ENCODE measurements around the gene FAM3D.

The FAM3D gene

GRCh38 chr3:58652624-58653023 is 13.9 kb downstream of the FAM3D start:
- no peak for DNase-seq

DNA sequence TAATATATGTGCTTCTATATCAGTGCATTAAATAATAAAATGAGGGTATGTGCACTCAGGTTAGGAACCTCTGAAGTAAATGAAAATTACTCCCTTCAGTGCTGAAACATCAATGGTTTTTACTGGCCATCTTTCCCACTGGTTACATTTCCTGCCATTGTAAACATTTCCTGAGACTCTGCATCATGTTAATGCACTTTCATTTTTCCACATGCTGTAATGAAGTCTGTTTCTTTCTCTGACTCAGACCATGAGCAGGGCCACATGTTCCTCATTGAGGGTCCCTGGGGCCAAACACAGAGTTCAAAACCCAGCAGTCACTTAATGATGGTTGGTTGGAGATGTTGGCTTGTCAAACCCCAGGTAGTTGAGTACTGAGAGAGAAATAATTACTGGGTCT is 15.3 kb downstream of the FAM3D start:
- no peak for DNase-seq

GRCh38 chr3:58647381-58648141 is 19.0 kb downstream of the FAM3D start:
- DNase-seq: no peak

DNA sequence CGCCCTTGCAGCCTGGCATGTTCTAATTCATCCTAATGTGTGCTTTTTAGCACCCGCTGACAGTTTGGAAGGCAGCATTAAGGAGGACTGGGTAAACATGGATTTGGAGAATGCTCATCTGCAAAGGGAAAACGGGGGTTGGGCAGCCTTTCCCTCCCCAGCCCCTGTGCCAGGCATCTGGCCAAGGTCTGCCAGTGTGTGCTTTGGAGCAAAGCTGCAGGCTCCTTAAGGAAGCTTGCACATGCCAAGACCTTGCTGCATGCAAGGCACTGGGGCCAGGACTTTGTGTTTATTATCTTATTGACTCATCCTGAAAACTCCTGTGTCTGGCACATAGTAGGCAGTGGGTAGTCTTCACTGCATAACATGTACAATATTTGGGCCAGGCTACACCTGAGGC is 20.1 kb downstream of the FAM3D start:
- no peak for DNase-seq

DNA sequence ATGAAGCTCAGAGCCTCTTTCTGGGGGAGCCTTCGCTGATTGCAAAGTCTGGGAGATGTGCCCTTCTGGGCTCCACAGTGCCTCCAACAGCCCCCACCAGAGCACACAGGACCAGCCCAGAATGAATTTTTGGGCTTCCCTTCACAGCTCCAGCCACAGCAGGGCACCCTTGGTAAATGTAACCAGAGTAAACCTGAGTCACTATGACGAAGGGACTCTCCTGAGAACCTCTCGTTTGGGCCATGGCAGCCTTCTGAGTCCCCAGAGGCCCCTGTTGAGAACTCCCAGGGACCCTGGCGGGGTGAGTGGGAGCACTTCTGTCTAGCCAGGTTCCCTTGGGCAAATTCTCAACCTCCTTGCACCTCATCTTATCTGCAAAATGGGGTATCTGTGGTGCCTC is 20.8 kb downstream of the FAM3D start:
- no peak for DNase-seq

DNA sequence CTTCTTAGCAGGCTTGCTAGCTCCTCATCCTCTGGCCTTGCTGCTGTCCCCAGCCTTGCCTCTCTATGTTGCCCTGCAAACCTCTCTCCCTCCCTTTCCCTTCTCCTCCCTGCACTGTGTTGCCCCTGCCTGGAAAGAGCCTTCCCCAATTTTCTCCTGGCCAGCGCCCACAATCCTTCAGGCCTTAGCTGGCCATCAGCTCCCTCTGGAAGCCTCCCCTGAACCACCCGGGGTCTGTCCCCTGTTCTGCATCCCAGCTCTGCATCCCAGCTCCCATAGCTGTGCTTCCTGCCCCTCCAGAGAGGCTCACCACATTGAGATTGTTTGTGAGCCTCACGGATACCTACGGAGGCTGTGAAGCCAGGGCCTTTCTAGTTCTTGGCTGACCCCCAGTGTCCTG is 23.7 kb downstream of the FAM3D start:
- DNase-seq: no peak

DNA sequence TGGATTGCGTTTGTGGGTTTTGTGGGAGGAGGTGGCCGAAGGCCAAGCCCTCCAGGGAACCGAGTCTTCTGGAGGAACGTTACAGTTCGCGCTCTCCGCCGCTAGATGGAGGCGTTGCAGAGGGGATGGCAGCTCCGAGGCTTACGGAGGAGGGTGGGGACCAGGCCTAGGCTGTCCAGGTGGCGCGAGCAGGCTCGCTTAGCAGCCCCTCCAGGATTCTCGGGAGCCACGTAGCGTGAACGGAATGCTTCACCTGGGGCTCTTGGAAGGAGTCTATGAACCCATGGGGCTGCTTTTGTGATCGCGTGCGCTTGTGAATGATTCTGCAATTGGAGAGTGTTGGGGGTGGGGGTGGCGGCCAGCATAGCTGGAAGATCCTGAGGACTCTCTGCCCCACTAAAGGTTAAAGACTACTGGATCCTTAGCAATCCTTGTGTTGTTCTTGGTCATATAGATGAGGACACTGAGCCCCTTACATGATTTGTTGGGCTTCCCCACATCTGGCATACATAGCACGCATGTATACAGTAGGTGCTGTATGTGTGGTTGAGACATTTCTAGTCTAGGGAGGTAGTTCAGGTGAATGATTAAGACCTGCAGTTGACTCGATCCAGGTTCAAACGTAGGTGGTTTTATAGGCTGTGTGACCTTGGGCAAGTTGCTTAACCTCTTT is 25.7 kb downstream of the FAM3D start:
- DNase-seq: peak; percentile 71

GRCh38 chr3:58639842-58640241 is 26.7 kb downstream of the FAM3D start:
- no peak for DNase-seq

DNA sequence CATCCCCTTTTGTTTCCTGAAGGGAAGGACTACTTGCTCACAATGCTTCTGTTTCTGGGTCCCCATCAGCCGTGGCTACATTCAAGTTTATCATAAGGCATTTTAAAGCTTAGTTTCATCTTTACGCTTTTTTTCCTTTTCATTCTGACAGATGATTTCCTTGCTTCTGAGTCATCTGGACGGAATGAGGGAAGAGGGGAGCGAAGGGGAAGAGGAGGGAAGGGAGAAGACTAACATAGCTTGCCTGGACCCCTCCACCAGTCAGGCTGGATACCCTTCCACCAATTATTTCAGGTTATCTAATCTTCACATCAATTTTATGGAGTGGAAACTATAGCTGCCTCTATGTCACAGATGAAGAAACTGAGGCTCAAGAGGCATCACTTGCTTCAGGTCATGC is 27.6 kb downstream of the FAM3D start:
- DNase-seq: peak; percentile 57

DNA sequence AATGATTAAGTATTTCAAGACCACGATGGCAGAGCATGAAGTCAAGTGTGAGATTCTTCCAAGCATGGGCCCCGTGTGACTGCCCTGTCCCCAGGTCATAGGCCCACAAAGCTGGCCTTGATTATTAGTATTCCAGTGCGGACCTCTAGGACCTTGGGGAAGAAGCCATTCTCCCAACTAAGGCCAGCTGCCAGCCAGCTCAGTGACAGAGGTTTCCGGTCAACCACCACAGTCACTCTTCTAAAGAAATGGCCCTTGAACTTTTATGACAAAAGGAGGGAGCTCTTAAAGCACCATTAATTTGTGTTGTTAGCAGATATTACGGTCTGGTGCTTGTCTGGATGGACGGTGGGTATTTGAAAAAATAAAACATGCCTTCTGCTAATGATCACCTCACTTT is 28.0 kb downstream of the FAM3D start:
- DNase-seq: no peak

GRCh38 chr3:58637509-58637908 is 29.1 kb downstream of the FAM3D start:
- no peak for DNase-seq

- no peak for DNase-seq
Measured at GRCh38 chr3:58635371-58636285, 30.9 kb downstream of the FAM3D start.

- DNase-seq: peak; percentile 23
Measured at GRCh38 chr3:58633157-58633865, 33.3 kb downstream of the FAM3D start.

GRCh38 chr3:58631742-58632141 is 34.8 kb downstream of the FAM3D start:
- no peak for DNase-seq

GRCh38 chr3:58630710-58631092 is 35.9 kb downstream of the FAM3D start:
- no peak for DNase-seq

DNA sequence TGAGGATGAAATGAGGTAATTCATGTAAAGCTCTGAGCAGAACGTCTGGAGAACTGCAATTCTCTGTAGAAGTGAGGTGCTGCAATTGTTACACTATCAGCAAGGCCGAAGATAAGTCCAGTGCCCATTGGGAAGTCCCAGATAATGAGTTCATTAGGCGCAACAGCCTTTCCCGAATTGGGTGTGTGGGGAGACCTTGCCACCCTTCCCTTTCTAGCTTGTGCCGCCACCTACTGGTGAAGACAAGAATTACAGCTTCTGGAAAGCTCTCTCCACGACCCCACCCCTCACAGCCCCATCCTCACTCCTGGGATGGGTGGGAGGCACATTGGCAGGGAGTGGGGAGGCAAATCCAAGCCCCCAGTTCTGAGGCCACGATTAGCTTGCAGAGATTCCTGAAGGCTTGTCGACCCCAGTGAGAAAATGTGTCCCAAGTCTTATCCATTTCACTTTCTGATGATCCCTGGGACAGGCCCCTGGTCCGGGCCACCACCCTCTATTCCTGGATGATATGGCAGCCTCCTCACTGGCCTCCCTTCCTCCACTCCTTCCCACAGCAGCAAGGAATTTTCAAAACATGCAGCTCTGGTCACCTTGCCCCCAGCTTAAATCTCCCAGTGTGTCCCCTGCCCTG is 36.4 kb downstream of the FAM3D start:
- DNase-seq: peak; percentile 63

- DNase-seq: no peak
Measured at GRCh38 chr3:58629629-58630028, 36.9 kb downstream of the FAM3D start.

DNA sequence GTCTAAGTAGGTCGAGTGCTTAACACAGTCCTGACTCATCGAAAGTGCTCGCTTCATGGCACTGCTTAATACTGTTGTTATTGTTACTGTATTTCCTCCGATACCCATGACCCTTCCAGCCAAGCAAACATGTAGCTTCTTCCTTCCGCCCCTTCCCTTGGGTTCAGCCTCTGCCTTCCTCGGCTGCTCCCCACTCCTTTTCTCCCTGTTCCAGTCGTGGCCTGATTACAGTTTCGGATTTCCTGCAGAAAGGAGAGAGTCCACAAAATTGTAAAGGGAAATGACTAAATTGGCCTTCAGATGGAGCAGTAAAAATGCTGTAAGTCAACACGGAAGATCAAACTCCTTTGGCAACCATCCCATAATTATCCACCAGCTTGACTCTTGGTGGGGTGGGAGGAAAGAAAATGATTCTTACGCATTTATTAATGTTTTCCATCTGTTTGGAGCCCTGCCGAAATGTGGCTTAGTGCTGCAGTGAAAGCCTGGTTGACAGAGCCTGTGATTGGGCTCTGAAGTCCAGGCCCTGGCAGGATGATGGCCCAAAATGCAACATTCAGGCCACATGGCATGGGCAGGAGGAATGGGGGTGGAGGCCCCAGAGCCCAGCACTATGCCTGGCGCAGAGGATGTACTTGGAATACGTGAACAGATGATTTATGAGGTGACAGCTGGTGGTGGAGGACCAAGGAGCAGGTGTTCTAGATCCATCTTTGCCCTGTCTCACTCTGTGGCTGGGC is 37.6 kb downstream of the FAM3D start:
- DNase-seq: peak; percentile 99

DNA sequence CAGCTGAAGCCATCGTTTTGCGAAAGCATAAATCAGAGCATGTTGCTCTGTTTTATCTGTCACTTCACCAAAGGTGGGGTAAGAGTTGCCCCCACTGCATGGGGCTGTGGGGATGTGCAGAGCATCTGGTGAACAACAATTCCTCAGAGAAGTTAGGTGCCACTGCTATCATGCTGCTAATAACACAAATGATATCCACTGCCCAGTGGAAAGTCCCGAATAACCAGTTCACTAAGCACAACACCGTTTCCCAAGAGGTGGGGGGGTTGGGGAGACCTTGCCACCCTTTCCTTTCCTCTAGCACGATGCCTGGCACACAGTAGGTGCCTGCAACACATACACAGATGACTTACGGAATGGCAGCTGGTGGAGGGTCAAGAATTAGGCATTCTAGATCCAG is 38.6 kb downstream of the FAM3D start:
- DNase-seq: no peak

GRCh38 chr3:58627570-58627885 is 39.0 kb downstream of the FAM3D start:
- DNase-seq: no peak

DNA sequence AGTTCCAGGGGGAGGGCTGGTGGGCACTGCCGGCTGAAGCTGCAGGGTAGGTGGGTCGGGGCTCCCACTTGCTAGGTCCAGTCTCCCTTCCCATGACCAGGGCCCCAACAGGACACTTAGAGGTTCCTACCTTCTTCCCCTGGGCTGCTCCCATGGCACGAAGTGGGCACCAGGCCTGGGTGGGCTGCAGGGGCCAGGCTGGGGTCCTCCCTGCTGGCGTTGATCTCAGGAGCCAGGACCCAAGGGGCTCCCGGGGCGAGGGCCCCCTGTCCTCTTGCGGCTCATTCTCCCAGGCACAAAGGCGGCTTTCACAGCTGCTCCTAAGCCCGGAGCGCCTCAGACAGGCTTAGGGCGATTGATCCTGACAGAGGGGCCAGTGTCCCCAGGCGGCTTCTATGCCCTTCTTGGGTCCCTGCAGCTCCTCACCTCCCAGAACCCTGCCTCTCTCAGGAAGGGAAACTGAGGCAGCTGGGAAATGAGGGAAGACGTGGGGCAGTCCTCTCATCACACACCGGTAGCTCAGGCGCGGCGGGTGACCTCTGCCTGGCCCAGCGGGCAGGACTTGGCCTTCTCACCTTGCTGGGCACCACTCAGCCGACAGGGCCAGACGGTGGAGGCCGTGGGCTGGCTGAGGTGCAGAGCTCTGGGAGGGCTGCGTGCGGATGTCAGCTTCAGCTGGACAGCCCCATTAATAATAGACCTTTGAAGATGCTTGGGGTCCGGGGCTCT is 39.6 kb downstream of the FAM3D start:
- no peak for DNase-seq

Data from fibroblast of skin of abdomen (primary cell).